GM12875 (cell line): ENCODE results near the gene PDSS1.
"Not testable (repeated sequence)": the region's sequence is repeated elsewhere in the genome, so short reads cannot be mapped to it uniquely, and the experiment has no call there.

Experiments
- H3K4me3 ChIP-seq: one replicate; pipeline ENCODE4 v1.5.1; 2011; ENCODE audit warnings: low read depth, low read length, control low read depth
- TF ChIP-seq, protein P1 (sequence below): IDR thresholded peaks from 2 replicates; pipeline ENCODE4 v1.5.1; 2011; ENCODE audit warnings: low read depth, mild to moderate bottlenecking, control low read depth, inconsistent platforms, low read length, moderate library complexity, borderline replicate concordance; ENCODE audit not compliant: insufficient read depth

PDSS1 gene

DNA sequence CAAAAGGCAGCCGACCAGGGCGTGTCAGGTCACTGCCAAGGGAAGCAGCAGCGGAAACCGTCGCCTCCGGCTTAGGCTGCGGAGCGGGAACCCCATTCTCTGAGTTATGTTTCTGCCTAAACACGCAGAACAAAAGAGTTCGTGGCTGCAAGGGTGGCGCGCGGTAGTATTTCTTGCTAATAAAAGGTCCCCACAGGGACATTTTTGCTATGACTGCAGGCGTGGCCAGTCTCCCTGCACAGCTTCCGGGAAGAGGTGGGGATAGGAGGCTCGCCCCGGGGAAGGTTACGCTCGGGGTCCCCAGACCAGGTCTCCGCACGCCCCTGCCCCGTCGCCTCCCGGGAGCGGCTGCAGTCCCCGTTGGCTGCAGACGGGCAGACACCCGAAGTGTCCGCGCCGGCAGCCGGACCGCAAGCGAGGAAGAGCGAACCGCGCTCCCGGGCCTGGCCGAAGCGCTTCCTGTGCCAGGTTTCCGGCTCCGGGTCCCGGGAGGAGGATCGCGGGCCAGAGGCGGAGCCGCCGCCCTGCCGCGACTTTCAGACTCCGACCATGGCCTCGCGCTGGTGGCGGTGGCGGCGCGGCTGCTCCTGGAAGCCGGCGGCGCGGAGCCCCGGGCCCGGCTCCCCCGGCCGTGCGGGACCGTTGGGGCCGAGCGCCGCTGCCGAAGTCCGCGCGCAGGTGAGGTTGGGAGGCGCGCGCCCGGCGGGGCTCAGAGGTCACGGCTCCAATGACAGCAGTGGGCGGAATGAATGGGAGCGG, at the start of gene PDSS1:
PDSS1 (plus strand) TSS at position 539 of the 759 bp plus-strand sequence; CDS start at position 550, 11 bp downstream.
- H3K4me3 ChIP-seq = peak within 1 kb of the TSS; percentile 78
- TF ChIP-seq, protein P1, sequence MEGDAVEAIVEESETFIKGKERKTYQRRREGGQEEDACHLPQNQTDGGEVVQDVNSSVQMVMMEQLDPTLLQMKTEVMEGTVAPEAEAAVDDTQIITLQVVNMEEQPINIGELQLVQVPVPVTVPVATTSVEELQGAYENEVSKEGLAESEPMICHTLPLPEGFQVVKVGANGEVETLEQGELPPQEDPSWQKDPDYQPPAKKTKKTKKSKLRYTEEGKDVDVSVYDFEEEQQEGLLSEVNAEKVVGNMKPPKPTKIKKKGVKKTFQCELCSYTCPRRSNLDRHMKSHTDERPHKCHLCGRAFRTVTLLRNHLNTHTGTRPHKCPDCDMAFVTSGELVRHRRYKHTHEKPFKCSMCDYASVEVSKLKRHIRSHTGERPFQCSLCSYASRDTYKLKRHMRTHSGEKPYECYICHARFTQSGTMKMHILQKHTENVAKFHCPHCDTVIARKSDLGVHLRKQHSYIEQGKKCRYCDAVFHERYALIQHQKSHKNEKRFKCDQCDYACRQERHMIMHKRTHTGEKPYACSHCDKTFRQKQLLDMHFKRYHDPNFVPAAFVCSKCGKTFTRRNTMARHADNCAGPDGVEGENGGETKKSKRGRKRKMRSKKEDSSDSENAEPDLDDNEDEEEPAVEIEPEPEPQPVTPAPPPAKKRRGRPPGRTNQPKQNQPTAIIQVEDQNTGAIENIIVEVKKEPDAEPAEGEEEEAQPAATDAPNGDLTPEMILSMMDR = no peak

- H3K4me3 ChIP-seq = not testable (repeated sequence)
Observed at GRCh38 chr10:26648245-26648636, 49.3 kb upstream of the PDSS1 start.

GRCh38 chr10:26650406-26650805, 47.1 kb upstream of the PDSS1 start:
- H3K4me3 ChIP-seq = no peak overlapping the region
- TF ChIP-seq, protein P1 = no peak

GRCh38 chr10:26651476-26651875, 46.0 kb upstream of the PDSS1 start:
- not testable (repeated sequence) for H3K4me3 ChIP-seq

DNA sequence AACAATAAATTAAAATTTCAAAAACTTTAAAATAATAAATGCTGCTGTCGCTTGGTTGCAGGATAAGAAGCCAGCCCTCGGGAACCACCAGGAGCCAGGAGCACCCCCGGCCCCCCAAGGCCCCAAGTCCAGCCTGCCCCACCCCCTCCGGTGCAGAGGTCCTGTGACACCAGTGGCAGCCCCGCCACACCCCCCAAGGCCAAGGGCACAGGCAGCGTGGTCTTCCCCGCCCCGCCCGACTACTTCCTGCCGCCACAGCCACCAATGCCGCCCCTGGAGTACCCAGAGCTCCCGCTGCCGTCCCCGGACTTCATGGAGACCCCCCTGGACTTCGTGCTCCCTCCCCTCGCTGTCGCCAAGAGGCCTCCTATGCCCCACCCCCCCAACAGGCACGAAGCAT, 44.5 kb upstream of the PDSS1 start:
- TF ChIP-seq, protein P1 = no peak
- H3K4me3 ChIP-seq = no peak overlapping the region

DNA sequence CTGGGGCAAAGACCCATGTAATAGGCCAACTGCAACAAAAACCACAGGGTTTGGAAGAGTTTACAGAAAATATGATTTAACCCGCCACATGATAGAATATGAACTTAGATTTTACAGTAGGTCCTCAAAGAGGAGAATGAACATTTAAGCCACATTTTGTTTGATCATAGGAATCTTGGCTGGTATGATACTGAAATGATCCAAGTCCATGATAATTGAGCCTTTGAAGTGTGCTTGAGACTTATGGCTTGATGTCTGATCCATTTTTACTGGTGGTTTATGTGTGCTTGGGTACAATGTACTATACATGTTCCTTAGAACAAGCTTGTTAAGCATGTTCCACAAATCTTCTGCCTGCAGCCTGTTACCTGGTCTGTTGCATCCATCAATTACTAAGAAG, 41.8 kb upstream of the PDSS1 start:
- TF ChIP-seq, protein P1 = no peak
- no peak overlapping the region for H3K4me3 ChIP-seq

DNA sequence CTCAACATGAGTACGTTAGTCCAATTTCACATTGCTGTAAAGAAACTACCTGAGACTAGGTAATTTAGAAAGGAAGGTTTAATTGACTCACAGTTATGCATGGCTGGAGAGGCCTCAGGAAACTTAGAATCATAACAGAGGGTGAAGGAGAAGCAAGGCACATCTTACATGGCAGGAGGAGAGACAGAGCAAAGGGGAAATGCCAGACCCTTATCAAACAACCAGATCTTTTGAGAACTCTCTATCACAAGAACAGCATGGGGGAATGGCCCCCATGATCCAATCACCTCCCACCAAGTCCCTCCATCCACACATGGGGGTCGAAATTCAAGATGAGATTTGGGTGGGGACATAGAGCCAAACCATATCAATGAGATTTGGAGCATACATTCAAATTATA, 34.6 kb upstream of the PDSS1 start:
- H3K4me3 ChIP-seq = no peak overlapping the region
- TF ChIP-seq, protein P1 = no peak

DNA sequence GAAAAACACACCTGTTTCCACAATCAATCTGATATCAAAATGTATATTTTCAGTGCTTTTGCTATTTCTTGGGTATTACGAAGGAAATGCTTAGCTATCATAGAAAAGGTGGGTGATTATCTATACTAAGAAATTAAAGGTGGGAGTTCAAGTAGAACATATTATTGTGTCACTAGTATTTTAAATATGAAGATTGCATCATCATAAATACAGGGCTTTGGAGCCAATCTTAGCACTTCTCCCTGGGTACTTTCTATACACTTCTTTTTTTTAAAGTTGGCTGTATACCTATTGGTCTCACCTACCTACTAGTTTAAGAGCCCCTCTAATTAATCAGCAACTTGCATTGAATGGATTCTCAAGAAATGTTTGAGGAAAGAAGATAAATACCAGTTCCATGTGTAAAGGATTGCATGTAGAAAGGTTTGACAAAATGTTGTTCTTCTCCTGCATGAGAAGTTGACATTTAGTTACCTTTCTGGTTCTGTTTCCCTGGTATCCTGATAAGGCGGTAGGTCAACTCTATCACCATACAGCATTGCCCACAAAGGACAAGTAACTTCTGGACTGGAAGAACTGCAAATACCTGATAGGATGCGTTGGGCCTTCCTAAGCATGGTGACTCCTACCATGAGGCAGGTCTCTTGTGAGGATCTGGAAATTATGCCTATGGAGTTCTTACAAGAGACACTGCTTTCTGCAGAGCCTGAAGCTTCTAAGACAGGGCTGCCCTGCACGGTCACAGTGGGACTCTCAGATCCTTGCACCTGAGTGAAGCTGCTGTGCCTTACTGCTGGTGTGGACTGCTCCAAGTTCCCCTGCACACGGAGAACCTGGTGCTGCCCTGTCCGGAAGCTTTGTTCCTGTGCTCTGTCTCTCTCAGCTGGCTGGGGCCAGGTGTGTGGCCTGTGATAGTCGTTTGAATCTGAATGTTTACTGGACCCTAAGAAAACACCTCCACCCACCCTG, 32.1 kb upstream of the PDSS1 start:
- no peak overlapping the region for H3K4me3 ChIP-seq
- TF ChIP-seq, protein P1 = no peak
